Measurements from ENCODE around the gene SEC31B.

The SEC31B gene

DNA sequence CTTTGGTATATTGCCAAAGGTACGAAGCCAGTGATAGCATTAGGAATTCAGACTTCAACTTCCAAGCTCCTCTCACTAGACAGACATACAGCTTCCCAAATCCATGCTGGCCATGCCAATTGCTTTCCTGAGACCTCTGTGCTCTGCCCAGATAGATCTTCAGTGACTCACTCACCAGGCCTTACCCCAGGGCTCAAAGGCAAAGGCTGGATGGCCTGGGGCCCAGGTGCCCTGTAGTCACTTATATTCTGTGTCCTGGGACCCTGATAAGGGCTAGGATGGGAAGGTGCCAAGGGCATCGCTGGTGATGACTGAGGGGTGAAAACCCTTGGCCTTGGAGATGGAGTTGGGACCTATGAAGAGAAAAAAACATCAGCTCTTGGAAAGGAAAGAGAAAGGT lies 29.1 kb downstream of the SEC31B start:
- DNase-seq, result no peak

DNA sequence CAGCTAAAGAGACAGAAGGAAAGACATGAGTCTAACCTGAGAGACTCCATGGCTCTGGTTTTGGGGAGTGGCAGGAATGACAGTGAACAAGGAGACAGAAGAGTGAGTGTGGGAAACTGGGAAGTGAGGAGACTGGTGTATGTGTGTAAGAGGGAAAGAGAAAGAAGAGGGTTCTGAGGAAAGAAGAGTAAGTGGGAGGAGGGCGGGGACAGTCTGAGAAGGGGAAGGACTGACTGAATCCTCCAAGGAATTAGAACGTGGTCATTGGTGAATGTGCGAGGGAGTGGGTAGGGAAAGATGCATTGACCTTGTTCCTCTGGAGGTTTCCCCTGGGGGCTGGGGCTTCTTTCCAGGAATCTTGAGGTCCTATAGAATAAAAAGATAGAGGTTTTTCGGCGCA lies 30.3 kb downstream of the SEC31B start:
- DNase-seq, result no peak

DNA sequence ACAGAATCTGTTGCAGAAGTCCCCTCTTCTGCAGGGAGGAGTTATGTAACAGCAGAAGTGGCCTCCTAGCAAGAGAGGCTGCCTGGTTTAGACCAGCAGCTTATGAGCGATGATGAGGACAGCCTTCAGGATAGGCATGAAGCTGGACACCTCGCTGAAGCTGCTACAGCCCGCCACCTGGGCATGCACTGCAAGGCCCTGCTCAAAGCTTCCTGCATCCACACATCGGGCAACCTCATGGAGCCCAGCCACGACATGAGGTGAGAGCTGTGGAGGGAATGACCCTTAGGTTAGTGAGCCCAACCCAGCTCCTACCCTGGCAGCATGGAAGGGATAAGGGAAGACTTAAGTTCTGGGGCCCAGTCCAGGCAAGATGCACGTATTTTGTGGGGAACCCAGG lies 32.1 kb downstream of the SEC31B start:
- no peak for DNase-seq

DNA sequence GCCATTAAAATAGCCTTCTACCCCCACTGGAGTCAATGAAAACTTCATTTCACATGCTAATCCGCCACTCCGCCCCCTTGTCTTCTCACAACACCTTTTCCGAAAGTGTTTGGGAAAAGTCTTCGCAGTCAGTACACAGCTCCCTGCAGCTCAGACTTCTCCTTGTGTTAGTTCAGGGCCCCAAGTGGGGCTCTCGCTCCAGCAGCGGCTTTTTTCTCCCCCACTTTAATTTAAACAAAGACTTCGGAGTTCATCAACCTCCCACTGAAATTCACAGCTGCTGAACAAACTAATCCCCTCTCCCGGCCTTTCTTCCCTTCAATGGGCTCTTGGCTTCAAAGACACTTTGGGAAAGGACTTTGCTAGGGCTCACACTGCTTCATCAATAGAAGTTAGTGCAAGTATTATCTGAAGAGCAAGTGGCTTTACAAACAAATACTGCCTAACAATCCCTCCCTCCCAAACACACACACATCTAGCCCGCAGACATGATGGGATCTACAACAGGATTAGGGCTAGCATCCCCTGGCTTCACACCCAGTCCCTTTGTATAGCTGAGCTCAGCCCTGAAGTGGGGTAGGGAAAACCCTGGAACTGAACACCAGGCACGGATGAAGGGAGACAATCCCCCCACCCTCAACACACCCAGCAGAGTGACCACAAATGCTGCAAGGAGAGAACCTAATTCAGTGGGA lies 33.7 kb downstream of the SEC31B start:
- no peak for DNase-seq

DNA sequence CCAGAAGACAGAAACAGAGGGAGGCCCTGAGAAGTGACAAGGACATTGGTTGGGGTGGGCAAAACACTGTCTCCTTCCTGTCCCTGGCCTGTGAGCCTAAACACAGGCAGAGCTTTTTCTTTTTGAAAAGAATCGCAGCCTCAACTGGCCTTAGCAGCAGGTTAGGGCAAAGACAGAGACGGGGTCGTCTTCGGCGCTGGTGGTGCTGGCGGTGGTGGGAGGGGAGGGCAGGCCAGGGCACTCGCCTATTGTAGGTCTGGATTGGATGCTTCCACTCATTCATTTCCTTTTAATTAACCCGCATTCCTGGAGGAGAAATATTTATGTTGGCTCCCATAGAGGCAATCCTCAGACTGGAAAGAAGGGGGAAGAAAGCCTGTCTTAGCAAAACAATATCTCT lies 34.3 kb downstream of the SEC31B start:
- DNase-seq, result no peak

DNA sequence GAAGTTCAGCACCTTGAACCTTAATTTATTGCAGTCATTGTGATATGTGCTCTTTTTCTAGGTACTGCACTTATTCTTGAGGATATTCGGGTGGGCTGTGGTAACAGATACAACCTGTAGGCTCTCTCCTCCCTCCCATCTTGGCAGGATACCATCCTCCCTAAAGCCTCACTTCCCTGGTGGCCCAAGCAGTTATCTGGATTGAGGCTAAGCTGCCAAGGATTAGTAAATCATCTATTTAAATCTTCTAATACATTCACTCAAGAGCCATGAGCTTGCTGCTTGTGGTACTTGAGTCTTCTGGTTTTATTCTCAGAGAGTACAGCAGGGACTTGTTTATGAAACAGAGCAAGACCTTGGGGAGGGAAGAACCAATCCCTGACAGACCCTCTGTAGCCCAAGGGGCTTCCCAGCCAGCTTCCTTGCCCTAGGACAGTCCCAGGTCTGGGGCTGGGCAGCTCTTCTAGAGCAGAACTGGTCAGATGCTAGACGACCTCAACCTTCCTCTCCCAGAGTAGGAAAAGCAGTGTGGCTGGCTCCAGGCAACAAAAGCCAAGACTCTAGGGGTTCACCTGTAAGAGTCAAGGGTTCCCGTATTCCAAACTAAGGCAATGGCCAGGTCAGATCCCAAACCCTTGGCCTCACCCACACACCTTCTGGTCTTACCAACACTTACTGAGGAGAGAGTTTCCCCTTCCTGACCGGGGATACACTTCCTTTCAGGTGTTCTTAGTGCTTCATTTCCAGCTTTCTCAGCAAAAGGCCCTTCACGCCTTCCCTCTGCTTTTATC lies 35.6 kb downstream of the SEC31B start:
- DNase-seq, result no peak

DNA sequence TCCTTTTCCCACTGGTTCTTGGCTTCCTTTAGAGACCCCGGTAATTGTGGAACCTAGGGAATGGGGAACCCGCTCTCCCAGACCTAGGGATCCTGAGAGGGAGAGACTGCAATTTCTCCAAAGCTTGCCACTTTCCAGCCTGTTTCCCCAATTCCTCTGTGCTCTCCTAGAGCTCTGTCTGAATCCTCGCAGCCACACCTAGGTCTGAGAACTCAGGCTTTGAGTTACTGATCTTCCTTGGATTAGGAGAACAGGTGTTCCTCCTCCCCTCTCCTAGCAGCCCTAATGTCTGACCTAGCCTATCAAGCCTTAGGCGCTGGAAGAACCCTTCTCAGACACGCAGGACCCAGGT lies 36.9 kb downstream of the SEC31B start:
- DNase-seq, result no peak

DNA sequence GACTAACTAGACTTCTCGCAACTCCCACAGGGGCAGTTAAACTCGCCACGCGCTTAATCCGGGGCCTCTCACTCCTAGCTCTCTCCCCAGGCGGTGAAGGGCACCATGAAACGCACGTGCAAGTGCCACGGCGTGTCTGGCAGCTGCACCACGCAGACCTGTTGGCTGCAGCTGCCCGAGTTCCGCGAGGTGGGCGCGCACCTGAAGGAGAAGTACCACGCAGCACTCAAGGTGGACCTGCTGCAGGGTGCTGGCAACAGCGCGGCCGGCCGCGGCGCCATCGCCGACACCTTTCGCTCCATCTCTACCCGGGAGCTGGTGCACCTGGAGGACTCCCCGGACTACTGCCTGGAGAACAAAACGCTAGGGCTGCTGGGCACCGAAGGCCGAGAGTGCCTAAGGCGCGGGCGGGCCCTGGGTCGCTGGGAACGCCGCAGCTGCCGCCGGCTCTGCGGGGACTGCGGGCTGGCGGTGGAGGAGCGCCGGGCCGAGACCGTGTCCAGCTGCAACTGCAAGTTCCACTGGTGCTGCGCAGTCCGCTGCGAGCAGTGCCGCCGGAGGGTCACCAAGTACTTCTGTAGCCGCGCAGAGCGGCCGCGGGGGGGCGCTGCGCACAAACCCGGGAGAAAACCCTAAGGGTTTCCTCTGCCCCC lies 37.4 kb downstream of the SEC31B start:
- peak; percentile 64 to 68 for DNase-seq

DNA sequence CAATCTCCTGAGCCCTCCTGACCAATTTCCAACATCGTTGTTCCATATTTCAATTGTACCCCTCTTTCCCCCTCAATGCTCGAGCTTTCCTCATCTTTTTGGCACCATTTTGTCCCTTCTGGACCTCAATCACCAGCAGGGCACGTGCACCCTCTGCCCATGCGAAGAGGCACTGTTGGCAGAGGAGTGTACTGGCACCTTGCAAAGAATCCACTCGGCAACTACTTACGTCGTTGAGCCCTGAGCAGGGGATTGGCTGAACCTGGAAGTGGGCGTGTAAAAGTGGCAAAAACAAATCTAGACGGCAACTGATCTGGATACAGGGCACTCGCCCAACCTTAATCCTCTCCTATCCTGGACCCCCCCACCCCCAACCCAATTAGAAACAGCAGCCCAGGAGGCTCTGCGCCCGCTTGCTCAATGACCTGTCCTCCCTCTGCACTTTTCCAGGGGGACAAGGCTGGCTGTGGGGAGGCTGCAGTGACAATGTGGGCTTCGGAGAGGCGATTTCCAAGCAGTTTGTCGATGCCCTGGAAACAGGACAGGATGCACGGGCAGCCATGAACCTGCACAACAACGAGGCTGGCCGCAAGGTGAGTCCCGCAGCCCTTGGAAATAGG lies 38.1 kb downstream of the SEC31B start:
- DNase-seq, result peak; percentile 91 to 95

DNA sequence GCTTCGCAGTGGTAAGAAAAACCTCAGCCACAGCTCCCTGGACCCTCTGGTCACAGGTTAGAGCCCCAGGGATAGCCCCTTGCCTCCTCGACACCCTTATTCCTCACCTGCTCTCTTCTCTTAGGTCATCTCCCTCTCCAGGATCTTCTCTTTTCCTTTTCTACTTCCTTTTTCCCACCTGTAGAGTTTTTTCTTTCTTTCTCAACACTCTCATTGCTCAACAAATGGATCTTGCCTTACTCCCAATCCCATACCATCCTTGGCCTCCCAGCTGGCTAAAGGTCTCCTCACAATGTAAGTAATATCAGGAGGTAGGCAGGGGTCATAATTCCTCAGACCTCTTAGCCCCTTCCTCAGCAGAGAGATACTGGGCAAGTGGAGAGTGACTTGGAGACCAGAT lies 39.7 kb downstream of the SEC31B start:
- no peak for DNase-seq

DNA sequence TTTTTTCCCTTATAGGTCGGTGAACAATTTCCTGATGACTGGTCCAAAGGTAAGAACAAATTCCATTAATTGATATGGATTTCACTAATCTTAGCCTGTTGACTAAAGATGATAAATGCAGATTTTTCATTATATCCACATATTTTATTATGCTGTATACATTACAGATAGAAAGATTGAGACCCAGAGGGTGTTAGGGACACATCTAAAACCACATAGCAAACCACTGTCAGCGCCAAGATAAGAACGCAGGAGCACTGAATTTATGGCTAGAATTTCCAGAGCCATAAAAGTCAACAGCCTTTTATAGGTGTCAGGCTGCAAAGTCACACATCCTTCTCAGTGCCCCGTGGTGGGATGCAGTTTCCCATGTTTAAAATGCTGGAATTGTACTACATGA lies 40.6 kb downstream of the SEC31B start:
- DNase-seq, result no peak

DNA sequence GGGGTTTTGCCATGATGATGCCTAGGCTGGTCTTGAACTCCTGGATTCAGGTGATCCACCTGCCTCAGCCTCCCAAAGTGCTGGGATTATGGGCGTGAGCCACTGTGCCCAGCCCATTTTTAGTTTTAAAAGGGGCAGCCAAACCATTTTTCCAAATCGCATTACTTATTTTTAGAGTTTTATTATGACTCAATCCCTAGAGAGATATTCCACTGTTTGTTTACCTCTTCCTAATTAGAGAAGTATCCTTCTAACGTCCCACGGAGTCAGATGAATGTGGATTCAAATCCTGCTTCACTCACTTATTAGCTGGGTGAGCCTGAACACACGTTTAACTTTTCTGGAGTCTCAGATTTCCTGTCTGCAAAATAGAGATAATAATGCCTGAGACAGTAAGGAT lies 41.7 kb downstream of the SEC31B start:
- DNase-seq, result no peak

DNA sequence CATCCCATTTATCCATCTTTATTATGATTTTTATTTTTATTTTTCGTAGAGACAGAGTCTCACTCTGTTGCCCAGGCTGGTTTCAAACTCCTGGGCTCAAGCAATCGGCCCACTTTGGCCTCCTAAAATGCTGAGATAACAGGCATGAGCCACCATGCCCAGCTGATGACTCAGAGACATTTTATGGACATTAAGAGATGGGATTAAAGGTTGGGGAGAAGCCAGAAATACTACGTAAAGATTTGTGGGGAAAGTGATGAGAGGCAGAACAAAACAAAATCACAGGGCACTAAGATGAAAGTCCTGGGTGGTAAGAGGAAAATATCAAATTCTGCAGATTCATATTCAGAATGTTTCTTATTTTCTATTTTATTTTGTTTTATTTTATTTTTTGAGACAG lies 49.3 kb downstream of the SEC31B start:
- no peak for DNase-seq

DNA sequence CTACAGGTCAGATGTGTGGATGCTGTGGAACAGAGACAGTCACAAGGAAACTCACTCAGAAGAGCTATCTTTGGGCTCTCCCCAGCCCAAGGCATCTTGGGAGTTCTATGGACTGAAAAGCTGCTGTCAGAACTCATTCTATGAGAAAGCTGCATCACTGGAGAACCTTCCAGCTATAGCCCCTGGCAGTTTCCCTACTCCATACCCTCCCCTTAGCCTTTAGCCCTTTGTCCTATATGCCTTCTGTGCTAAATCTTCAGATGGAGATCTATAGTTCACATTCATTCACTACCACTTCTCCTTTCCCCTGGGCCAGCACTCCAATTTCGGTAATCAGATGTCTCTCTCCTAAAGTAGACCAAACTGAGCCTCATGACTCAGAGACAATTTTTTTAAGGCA lies 49.9 kb downstream of the SEC31B start:
- no peak for DNase-seq

DNA sequence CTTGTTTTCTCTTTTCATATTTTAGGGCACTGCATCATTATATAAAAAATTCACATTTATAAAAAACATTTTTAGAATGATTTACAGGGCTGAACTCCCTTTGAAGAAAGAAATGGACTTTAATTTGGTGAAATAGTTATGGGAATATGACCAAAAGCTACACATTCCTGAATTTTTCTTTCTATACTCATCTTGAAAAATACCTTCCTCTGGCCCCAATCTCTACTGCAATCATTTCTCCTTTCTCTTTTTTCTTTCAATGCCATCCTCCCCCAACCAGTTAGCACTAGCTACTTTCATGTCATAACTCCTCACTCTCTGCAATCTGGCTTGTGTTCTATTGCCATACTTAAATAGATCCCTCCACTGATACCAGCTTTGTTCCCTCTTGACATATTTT lies 50.7 kb downstream of the SEC31B start:
- no peak for DNase-seq

DNA sequence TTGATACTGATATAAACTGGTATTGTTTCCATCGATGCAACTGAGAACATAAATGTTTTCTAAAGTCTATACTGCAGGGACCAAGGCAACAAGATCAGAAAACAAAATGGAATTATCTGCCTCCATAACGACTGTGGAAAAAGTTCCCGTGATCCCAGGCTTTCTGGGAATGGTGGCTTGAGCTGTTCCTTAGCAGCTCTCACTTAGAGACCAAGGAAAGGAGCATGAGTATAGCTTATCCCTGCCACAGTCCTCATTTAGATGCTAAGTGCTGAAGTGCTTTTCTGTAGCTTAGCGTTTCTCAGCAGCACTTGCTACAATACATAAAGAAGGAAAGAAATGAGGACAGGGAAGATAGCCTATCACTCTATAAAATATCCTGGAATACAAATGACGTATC lies 51.3 kb downstream of the SEC31B start:
- no peak for DNase-seq

DNA sequence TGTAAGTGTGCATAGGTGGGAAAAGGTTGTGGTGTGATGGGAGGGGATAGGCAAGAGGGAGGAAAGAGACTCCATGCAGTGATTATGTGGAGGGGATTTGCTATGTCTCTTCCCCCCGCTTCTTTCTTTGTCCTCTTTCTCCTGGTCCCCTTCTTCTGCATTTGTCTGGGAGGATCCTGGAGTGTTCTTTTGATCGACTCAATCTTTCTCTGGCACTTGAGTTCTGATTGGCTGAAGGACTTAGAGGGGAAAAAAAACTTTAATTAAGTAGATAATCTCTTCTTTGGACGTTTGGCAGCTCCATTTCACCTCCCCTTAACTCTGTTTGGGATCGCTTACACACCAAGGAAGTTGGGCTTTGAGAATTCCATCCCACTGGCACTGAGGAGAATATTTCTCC lies 57.0 kb downstream of the SEC31B start, which contains the start of gene WNT8B:
WNT8B (plus strand) TSS at position 301 of the 400 bp plus-strand sequence. CDS start 160 bp downstream, outside the sequence.
- DNase-seq, result no peak

DNA sequence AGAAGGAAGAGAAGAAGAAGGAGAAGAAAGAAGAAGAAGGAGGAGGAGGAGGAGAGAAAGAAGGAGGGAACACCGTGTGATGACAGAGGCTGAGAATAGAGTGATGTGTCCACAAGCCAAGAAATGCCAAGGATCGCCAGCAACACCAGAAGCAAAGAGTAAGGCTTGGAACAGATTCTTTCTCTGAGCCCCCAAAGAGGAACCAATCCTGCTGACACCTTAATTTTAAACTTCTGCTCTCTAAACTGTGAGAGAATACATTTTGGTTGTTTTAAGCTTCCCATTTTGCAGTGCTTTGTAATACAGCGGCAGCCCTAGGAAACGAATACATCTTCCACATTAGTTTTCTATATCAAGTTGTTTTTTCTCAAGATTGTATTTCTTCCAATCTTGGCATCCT lies 70.7 kb downstream of the SEC31B start:
- no peak for DNase-seq

DNA sequence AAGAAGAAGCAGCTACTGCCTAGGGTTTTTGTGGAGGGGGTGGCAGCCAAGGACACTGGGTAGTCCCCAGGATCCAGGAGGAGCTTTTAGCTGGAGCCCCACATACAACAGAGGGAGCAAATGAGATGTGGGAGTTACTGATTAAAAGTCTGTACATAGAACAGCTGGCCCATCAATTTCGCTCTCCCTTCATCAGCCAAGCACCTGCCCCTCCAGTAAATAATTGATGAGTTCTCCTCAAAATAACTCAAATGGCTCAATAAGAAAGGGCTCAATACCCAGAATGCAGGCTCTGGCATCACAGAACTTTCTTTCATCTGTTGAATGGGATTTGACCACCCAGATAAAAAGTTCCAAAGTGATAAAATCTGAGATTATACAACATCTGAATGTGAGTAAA lies 72.0 kb downstream of the SEC31B start:
- DNase-seq, result no peak

DNA sequence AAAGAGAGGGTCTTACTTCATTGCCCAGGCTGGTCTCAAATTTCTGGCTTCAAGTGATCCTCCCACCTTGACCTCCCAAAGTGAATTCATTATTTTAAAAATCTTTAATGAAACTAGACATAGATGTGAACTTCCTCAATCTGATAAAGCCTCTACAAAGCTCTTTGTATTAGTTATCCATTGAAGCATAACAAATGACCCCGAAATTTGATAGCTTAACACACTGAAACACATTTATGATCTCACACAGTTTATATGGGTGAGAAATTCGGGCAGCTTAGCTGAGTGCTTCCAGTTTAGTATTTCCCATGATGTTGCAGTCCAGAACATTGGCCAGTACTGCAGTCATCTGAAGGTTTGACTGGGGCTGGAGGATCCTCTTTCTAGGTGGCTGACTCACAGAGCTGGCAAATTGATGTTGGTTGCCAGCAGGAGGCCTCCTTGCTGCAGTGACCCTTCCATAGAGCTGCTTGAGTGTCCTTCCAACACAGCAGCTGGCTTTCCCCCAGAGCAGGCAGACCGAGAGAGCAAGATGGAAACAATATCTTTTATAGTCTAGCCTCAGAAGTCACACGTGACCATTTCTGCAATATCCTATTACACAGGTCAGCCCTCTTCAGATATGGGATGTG lies 73.4 kb downstream of the SEC31B start:
- DNase-seq, result no peak

DNA sequence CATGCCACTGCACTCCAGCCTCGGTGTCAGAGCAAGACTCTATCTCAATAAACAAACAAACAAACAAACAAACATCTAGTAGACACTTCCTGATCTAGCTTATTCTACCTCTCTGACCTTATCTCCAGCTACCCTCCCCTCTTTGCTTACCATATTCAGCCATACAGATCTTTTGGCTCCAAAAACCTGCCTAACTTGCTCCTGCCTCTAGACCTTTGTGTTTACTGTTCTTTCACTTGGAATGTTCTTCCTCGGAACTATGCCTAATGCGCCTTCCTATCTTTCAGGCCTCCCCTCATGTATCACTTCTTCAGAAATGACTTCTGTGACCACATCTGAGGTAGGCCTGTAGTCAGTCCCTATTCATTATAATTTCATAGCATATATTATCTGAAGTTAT lies 77.1 kb downstream of the SEC31B start:
- no peak for DNase-seq

DNA sequence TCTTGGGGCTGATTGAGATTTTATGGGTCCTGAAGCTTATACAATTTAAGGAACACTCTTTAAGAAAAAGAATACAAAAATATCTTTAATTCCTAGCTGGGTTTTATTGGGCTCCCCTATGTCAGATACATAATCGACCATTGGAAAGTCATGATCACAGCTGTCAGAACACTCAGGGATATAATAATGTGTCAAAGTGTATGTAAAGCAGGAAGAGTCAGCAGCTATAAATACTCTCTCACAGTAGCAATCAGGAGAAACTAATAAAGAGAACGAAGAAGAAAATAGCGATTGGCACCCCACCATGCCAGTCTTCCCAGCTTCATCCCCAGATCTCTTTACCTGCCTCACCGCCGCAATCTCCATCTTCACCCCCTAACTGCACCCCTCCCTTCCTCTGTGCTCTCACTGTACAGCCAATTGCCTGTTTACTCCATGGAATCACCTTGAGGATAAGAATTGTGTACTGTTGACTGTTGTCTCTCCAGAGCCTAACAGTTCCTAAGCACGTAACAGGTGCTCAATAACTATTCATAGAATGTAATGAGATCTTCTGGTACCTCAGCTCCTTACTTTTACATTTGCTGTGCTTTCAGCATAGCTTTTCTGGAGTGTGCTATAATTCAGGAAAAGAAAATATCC lies 80.9 kb downstream of the SEC31B start:
- DNase-seq, result no peak

All from CD4-positive, alpha-beta T cell treated with Interleukin-1 beta for 1 hour (primary cell).